GM21737 (cell line): Measurements from ENCODE around the gene BAX.

Source experiments
- ATAC-seq: cut with Tn5 transposase; IDR thresholded peaks from one replicate; pipeline ENCODE4 v1.9.1; 2021; ENCODE audit warnings: mild to moderate bottlenecking, moderate library complexity; ENCODE audit not compliant: unreplicated experiment

BAX gene

DNA sequence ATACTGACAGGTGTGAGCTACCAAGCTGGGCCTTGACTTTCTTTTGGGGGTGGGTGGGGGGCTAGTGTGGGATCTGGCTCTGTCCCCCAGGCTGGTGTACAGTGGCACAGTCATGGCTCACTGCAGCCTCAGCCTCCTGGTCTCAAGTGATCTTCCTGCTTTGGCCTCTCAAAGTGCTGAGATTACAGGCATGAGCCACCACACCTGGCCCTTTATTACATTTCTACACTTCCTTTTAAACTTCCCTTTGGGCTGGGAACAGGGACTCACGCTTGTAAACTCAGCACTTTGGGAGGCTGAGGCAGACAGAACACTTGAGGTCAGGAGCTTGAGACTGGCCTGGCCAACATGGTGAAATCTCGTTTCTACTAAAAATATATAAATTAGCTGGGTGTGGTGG, 22.4 kb downstream of the BAX start:
- ATAC-seq = no peak

DNA sequence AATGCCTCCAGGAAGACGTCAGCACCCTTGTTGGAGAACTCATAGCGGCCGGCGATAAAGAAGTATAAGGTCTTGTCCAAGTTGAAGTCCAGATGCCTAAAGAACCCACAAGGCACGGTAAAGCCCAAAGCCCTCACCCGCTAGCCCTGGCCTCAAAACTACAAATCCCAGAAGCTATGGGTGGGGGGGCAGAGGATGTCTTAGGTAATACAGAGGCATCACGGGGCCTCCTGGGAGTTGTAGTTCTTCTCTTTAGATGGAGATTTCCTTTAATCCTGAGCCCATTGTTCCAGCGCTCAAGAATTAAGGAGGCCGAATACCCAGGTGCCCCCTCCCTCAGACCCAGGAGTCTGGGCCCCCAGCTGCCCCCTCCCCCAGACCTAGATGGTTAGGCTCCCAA, 27.6 kb downstream of the BAX start:
- ATAC-seq = no peak

DNA sequence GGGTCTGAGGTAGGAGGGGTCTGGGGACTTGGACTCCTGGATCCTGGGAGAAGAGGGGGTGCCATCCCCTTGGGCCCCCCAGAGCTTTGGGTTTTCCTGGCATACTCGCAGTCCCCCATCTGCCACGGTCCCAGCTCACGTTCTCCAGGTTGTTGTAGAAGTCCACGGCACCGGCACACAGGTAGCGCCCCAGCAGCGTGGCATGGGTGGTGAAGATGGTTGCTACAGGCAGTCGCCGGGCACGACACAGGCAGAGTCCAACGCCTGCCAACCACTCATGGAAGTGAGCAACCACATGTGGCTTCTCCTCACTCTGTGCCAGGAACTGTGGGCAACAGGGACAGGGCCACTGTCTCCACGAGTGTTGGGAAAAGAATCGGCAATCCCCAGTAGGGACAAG, 31.0 kb downstream of the BAX start:
- ATAC-seq = no peak

DNA sequence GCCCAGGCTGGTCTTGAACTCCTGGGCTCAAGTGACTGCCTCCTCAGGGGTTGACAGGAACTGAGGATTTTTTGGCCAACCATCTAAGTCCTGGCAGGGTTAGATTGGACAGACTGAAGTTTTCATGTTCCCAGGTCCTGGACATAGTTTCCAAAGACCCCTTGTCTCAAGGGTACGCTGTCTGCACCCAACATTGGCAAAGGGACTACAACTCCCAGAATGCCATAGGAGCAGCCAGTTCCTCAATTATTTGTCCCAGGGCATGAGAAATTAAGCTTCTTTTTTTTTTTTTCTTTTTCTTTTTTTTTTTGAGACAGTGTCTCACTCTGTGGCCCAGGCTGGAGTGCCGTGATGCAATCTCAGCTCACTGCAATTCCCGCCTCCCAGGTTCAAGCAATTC, 31.5 kb downstream of the BAX start:
- no peak for ATAC-seq

DNA sequence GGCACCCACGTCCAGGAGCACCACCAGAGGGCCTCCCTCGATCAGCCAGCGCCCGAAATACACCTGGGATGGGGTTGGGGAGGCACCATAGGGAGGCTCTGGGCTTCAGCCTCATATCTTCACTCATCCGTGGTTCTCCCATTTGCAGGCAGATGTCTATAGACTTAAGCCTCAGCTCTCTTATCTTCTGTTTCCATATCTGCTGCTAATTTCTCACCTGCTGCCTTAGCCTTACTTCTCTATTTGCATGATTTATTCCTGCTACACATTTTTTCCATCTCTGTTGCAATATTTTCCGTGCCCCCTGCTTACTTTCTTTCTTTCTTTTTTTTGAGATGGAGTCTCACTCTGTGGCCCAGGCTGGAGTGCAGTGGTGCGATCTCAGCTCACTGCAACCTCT, 32.6 kb downstream of the BAX start:
- no peak for ATAC-seq

DNA sequence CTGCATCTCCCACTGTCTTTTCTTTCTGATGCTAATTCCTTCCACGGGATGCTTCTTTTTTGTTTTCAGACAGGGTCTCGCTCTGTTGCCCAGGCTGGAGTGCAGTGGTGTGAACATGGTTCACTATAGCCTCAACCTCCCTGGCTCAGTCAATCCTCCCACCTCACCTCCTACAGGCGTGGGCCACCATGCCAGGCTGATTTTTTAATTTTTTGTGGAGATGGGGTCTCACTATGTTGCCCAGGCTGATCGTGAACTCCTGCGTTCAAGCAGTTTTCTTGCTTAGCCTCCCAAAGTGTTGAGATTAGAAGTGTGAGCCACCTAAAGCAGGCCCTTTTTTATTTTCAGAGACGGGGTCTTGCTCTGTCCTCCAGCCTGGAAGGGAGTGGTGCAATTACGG, 33.6 kb downstream of the BAX start:
- no peak for ATAC-seq

DNA sequence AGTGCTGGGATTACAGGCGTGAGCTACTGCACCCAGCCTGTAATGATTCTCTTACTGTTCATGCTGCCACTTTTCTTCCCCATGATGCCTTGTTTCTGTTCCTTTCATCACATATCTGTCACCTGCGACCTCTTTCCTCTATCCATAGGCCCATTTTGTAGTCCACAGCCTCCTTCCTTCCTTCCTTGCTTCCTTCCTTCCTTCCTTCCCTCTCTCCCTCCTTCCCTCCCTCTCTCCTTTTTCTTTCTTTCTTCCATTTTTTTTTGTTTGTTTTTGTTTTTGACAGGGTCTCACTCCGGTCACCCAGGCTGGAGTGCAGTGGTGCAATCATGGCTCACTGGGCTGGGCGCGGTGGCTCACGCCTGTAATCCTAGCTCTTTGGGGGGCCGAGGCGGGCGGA, 34.2 kb downstream of the BAX start:
- no peak for ATAC-seq

DNA sequence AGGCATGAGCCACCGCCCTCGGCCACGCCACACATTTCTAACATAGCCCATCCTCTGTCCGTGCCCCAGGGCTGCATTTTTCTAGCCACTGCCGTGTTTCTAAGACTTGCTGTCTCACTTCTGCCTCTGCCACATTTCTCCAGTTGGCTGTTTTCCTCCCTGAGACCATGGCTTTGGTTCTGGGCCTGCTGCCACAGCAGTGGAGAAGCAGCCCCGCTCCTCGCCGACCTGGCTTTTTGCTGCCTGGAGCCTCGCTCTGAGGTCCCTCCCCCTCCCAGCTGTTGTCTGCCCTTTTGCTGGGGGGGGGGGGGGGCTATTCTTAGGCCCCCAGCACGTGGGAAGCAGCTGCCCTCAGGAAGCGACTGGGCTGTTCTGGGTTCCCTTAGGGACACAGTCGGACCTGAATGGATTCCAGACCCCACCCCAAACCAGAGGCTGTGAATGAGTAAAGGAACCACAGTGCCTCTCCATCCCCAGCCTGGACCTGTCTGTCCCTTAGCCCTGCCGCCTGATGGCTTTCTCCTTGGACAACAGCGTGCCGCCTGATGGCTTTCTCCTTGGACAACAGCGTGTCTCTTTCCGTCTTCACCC, 35.1 kb downstream of the BAX start:
- no peak for ATAC-seq

DNA sequence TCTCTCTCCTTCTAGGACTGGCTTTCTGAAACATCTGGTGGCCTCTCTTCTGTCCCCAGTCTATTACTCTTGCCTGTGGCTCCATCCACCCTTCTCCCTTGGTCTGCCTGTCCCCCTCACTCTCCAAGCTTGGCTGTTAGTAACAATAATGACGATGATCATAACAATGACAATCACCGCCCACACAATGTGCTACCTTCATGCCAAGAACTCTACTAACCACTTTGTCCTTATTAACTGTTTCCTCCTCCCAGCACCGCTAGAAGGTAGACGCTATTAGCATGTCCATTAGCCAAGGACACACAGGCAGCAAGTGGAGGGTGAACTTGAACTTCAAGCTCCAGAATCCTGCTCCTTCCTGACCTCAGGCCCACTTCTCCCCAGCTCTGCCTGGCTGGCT, 35.7 kb downstream of the BAX start:
- ATAC-seq = no peak

DNA sequence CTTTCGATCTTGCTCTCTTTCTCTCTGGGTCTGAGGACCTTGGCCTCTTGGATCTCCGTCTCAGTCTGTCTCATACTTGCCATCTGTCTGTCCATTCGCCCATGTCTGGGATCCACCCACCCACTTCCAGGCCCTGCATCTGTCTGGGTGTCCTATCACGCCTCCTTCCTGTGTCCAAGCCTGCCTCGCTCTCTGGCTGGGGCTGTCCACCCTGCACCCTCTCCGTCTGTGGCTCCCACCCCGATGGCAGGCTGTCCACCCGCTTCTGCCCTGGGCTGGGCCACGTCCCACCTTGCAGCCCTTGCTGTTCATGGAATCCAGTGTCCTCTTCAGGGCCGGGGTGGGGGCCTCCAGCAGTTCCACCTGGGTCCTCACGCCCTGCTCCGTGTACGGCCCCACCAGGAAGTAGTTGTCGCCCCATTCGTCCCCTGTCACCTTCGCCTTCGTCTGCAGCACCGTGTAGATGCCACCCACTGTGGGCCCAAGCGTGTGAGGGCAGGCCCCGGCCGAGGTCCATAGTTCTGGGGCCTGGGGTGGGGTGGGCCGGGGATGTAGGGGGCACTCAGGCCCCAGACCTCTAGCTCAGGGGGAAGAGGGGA, 36.4 kb downstream of the BAX start:
- ATAC-seq = no peak

DNA sequence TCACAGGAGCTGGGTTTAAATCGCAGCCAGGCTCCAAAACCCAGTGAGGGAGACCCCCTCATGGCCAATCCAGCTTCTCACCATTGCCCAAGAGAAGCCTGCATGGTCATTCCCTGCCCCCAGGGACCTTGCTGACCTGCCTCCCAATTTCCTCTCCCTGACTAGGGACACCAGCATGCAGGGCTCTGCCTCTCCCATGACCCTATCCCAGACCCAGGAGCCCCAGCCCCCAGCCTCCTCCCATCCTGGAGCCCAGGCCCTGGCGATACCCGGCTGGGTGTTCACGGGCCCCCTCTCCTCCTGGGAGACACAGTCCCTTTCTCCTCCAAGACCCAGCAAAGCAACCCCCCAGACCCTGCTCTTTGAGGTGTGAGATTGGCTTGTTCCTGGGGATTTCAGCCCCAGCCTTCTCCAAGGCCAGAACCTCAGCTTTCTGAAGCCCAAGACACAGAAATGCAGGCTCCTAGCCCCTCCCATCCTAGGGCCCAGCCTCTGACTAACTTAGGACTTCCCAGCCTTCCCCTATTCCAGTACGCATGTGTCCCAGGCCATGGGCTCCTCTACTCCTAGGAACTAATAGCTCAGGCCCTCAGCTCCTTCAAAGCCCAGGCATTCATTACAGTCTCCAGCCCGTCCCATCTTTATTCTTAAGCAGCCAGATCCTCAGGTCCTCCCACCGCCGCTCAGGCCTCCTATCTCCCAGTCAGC, 37.4 kb downstream of the BAX start:
- ATAC-seq = no peak

DNA sequence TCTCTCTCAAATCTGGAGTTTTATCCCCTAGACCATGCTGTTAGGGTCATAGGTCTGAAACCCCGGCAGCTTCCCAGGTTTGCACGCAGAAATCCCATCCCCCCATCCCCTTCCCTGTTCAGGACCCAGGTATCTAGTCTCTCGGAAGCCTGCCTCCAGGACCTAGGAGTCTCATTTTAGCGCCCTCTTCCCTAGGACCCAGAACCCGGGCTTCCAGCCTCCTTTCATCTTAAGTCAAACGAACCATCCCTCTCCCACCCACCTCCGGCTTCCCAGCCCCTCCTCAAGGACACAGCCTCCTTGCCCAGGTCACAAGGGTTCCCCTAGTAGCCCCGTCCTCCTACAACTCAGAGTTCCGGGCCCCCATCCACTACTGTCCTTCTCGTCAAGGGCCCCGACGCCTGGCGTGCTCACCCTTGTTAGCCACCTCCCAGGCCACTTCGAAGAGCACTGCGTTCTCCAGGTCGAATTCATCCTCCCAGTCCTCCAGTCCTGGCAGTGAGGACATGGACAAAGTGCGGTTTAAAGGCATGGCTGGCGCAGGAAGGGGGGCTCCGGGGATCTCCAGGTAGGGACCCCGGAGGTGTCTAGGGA, 38.0 kb downstream of the BAX start:
- ATAC-seq = peak; percentile 9

DNA sequence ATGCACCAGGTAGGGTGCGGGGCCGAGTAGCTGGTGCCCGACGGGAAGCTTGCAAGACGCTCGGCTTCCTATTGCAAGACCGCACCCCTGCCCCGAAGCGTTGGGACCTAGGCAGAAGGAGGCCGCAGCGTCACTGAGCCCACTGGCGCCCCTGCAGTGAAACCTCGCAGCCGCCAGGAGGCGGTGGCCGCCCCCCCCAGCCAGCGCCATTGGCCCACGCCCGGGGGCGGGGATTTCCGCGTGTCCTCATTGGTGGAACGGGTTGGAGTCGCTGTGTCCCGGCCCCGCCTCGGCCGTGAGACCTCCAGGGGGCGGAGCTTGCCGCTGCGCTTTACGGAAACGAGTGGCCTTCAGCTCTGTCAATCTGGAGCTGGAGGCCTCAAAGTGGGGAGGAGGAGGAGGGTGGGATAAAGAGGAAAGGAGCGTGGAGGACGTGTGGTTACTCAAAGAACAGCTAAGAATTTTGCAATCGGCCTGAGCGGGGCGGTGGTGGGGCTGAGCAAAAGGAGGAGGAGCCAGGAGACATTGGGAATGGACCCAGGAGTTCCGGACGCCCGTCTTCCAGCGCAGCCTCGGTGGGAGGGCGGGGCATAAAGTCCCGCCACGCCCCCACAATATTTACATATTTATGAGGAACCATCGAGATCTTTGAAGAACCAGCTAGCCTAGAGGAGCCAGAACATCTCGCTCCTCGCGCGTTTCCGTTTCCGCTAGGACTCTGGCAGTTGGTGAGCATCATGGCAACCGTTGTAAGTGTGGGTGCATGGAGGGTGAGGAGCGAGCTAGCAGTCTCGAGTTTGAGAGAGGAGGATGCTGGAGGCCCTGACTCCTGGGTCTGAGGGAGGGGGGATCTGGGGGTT, 38.7 kb downstream of the BAX start, which contains the start of the genes GYS1 and RUVBL2:
GYS1 (minus strand) TSS at position 135 of the 860 bp plus-strand sequence. CDS start 197 bp downstream, outside the sequence.
RUVBL2 (plus strand) TSS at position 713 of the 860 bp plus-strand sequence; CDS start at position 738, 25 bp downstream.
- peak; percentile 81 for ATAC-seq

DNA sequence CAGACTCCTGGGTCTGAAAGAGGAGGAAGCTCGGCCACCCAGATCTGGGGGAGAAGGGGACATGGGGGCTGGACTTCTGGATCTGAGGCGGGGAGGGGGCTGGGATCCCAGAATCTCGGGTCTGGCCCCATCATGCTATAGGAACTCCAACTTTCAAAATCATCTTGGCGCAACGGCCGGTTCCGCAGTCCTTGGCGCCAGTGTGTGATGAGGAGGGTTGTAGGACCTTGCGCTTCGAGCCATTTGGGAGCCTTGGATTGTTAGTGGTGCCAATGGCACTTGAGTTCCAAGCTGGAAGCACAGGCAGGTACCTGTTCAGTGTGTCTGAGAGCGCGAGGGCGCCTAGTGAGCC, 39.3 kb downstream of the BAX start:
- no peak for ATAC-seq

DNA sequence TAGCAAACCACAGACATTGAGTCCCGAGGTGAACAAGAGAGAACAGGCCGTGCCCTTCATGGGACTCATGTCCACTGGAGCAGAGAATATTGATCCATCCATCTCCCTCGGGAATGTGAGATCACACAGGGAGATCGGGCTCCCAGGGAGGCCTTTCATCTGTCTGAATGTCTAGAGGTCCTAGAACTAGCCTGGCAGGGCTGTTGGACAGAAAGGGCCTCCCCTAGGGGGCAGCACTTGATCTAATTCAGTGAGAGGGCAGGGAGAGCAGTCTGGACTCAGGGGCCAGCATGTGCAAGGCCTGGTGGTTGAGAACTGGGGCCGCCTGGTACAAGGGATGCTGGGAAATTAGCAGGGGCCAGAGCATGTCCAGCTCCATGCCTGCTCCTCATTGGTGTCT, 43.3 kb downstream of the BAX start:
- ATAC-seq = no peak

DNA sequence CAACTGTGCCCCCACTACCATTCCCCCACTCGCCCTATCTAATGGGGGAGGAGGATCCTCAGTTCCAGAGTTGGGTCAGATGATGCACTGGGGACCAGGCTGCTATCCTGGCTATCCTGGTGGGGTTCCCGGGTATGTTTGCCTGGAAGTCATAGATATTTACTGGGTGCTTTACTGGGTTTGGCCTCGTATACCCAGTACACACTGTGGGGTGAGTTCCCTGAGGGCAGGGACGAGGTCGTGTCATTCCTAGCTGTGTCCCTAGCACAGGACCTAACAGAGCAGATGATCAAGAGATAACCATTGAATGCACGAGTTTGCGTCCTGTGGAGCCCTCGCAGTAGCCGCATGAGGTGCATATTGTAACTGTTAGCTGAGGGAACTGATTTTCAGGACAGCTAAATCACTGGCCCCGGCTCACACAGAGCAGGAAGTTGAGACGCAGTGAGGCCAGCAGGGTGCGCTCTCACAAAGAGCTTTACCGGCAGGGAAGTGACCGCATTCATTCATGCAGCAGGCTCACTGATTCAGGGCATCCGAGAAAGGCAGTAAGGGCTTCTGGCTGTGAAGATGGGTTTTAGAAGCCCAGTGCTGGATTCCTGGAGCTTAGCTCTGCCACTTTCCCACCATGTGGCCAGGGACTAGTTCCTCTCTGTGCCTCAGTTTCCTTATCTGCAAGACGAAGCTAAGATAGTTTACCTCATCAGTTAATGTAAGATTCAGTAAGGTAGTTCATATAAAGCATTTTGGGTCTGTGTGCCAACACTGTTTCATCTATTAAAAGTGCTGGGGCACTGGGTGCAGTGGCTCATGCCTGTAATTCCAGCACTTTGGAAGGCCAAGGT, 45.0 kb downstream of the BAX start:
- no peak for ATAC-seq

DNA sequence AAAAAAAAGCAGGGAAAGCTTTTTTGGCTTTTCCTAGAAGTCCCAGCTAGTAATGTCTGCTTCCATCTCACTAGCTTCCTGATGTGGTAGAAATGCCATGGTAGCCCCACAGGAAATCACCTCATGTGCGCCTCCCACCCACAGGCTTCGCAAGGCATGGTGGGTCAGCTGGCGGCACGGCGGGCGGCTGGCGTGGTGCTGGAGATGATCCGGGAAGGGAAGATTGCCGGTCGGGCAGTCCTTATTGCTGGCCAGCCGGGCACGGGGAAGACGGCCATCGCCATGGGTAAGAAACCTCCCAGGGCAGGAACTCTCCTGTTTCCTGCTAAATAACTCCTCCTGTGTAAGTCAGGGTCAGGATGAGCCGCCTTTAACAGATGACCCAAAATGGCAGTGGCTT, 49.5 kb downstream of the BAX start:
- no peak for ATAC-seq

DNA sequence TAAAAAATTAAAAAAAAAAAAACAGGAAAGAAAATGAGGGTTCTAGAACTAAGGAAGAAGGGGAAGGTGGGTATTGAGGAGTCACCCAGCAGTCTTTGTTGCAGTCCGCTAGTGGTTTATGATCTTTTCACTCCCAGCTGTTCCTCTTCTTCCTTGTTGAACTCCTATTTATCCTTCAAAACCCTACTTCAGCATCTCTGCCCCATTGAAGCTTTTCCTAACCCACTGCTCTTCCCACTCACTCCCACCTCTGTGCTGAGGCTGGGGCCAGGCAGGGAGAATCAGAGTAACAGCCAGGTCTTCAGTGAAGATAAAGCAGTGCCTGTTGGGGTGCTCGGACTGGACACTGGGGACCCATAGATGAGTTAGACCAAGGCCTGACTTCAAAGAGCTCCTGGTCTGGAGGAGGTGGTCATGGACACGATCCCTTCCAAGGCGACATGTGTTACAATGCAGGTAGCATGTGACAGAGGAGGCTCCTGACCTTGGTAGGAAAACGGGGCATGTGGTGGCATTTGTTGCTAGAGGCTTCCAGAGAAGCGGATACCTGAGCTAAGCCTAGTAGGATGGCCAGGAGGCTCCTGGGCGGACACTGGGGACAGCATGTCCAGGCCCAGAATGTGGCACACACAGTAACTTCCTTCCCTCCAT, 50.4 kb downstream of the BAX start:
- no peak for ATAC-seq

DNA sequence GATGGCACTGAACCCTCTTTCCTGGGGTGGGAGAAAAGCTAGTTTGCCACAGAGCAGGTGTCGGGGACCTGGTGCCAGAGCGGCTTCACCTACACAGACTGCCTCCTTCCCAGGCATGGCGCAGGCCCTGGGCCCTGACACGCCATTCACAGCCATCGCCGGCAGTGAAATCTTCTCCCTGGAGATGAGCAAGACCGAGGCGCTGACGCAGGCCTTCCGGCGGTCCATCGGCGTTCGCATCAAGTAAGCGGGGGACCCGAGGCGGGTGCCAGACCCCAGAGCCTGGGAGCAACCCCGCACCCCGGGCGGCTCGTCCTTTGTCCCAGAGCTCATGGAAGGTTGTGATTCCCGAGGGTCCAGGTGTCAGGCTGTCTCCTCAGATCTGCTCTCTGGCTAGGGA, 52.2 kb downstream of the BAX start:
- ATAC-seq = no peak

DNA sequence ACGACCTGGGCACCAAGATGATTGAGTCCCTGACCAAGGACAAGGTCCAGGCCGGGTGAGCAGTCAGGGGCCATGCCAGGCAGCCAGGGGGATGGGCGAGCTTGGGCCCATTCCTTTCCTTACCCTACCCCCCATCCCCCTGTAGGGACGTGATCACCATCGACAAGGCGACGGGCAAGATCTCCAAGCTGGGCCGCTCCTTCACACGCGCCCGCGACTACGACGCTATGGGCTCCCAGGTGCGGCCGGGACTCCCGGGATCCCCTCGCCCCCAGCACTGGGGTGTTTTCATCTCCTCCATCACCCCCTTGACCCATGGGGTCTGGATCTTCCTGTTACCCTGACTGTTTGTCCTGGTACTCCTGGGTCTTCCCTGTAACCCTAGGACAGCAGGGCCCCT, 55.2 kb downstream of the BAX start:
- ATAC-seq = no peak
